NCI-H128 (cell line): Measurements from ENCODE around the gene SUV39H2.
"Not testable (repeated sequence)": the region's sequence is repeated elsewhere in the genome, so short reads cannot be mapped to it uniquely, and the experiment has no call there.

Experiments
- DNase-seq: peaks from one replicate; lab custom pipeline; 2025; ENCODE audit not compliant: unreplicated experiment; lab: John Stamatoyannopoulos, UW

Gene SUV39H2

GRCh38 chr10:14926722-14927416, 48.2 kb downstream of the SUV39H2 start:
- no peak for DNase-seq

GRCh38 chr10:14930610-14931009, 51.9 kb downstream of the SUV39H2 start:
- DNase-seq = no peak

DNA sequence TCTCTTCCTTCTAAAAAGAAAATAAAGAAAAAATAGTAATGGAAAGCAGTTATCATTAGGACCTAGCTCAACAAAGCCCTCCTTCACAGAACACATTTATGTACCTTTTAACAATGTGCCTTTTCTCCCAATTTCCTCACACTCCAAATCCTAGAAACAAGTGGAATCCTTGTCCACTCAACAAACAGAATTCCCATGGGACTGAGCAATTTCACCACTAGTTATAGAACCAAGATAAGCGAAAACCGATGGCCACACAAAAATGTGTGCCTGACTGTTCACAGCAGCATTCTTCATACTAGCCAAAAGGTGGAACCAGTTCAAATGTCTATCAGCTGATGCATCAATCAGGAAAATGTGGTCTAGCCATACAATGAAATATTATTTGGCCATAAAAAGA, 57.9 kb downstream of the SUV39H2 start:
- DNase-seq = no peak

DNA sequence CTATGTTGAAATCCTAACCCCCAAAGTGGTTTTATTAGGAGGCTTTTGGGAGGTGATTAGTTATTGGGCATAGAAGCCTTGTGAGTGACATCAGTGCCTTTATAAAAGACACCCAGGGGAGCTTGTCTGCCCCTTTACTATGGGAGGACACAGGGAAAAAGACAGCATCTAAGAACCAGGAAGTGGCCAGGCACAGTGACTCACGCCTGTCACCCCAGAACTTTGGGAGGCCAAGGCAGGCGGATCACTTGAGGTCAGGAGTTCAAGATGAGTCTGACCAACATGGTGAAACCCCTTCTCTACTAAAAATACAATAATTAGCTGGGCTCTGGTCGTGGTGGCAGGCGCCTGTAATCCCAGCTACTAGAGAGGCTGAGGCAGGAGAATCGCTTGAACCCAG, 60.3 kb downstream of the SUV39H2 start:
- not testable (repeated sequence) for DNase-seq

DNA sequence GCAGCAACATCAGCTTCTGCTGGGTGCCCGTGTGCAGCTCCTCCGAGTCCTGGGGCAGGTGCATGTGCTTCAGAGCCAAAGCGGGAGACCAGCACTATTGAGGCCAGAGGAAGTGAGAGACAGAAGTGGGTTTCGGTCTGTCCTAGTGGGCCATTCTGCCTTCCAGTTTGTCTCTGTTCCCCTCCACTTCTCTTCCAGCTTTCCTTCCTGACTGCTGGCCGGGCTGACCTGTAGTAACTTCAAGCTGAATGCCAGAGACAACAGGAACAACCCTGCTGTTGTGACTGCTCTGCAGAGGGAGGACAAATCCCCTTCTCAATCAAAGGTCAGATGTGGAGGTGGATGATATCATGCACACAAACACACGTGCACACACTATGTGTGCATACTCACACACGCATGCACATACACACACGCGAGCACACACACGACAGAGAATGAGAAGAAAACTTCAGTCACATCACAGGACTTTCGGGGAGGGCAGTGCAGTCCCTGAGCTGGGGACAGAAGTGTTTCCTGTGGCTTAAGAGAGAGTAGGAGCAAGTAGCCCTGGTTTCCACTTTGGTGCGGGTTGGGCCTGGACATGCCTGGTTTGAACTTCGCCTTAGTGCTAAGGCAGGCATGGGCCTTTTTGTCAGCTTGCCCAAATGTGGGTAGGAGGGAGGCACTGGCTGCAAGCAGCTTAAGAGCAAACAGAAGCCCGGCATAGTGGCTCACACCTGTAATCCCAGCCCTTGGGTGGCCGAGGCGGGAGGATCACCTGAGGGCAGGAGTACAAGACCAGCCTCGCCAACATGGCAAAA, 63.7 kb downstream of the SUV39H2 start:
- not testable (repeated sequence) for DNase-seq

DNA sequence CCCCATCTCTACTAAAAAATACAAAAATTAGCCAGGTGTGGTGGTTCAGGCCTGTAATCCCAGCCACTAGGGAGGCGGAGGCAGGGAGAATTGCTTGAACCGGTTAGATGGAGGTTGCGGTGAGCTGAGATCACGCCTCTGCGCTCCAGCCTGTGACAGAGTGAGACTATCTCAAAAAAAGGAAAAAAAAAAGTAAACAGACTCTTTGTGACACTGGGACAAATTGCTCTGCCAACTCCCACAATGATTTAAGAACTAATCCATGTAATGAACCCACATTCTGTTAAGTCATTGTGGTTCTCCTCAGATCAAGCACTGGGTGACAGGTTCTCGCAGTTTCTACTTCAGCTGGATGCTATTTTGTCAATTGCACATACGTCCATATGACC, 64.3 kb downstream of the SUV39H2 start:
- DNase-seq = not testable (repeated sequence)

DNA sequence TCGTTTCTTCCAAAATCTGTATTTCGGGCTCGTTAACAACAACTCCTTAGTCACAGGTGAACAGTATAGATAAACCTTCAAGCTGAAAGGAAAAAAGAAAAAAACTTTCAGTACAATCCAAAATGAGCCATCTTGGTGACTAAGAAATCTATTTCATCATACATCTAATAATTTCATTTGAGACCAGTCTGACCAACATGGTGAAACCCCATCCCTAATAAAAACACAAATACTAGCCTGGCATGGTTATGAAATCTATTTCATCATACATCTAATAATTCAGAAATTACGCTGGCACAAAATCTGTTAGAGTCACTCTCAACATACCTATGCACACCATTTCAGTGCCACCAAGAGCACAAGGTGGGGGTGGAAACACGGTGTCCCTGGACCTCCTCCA, 66.4 kb downstream of the SUV39H2 start:
- DNase-seq = no peak

- DNase-seq = no peak
These were observed 68.6 kb downstream of the SUV39H2 start for GRCh38 chr10:14947268-14947667.

DNA sequence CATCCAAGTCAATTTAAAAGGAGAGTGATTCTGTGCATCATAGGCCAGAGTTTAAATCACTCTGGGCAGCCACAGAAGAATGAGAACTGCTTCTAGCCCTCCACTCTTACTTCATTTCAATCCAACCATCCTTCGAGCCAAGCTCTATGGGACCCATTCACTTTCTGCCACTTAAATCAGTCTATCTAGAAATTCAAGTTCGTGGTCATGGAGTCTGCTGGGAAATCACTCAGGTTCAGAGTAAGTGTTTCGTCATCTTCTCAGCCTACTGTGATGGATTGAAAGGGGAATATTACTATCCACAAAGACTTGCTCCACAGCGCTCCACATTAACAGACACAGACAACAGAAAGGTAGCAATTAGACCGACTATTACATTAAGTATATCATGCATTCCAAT, 70.6 kb downstream of the SUV39H2 start:
- no peak for DNase-seq

DNA sequence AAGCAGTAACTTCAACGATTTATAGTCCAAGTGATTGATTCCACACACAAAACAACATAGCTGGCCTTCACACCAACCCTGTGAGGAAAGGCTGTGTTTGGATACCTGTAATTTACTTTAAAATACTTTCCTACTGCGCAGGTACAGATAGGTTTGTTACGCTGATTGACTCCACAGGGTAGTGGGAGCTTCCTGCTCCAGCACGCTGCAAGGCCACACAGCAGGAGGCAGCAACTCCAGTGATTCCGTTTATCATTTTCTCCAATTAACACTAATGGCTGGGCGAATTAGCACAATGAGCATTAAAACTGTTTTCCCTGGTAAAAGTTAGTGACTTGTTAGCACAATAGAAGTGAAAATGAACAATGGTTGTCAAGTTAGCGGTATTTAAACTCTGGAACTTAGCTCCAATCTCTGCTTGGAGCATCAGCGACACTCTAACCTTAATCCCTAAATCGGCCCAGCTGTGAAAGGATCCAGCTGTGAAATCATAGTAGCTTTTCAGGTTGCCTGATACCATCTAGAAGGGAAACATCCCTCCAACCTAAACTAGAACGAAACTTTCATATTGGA, 74.3 kb downstream of the SUV39H2 start:
- DNase-seq = no peak

GRCh38 chr10:14953424-14954000, 74.8 kb downstream of the SUV39H2 start:
- no peak for DNase-seq
